ENCODE measurements around the gene KAT2B. TPM values are rescaled to one million over a fixed set of nuclear protein-coding genes. Genes with fewer than 3 reads are reported as not detected.

KAT2B gene
- total and polyA plus RNA-seq, 4 donors, result 7.5 to 58.5 (median 16.3) TPM

GRCh38 chr3:20075197-20075596, 35.0 kb downstream of the KAT2B start:
- Histone ChIP-seq H3K27ac (ENCODE audit: low read depth in 1 of 2, low read length in 2 of 2) (no peak overlapping the region), H3K9ac (ENCODE audit: low read depth in 1 of 2, low read length in 2 of 2) (no peak overlapping the region), H3K4me3 (ENCODE audit: low read depth in 1 of 3, low read length in 3 of 3) (no peak overlapping the region), H3K27me3 (ENCODE audit: control insufficient read depth in 4 of 4, insufficient read depth in 4 of 4, low read length in 3 of 4) (no peaks in the 10 kb centered on the region), H3K9me3 (ENCODE audit: control insufficient read depth in 4 of 4, low read length in 3 of 4) (no peaks in the 10 kb centered on the region), H3K36me3 (ENCODE audit: control insufficient read depth in 4 of 4, insufficient read depth in 3 of 4, low read depth in 1 of 4, low read length in 3 of 4) (peaks cover 0 to 4% (median under 1%) of the 10 kb centered on the region in 4 donors), H3K4me1 (ENCODE audit: control insufficient read depth in 4 of 4, insufficient read depth in 4 of 4, low read length in 3 of 4) (peaks cover 0 to 17% (median 0%) of the 10 kb centered on the region in 4 donors)
- 95% methylated on average over 5 of the region's 5 CpGs for WGBS
- no peak for DNase-seq (ENCODE audit: low spot score)
- TF ChIP-seq MAX (IDR thresholded peaks at IDR 0.05) (no peak), FOXA2 (IDR thresholded peaks at IDR 0.05) (no peak), FOXA1 (IDR thresholded peaks at IDR 0.05) (no peak), GABPA (IDR thresholded peaks at IDR 0.05 in 1 of 2, conservative IDR thresholded peaks at IDR 0.05 in 1 of 2) (no peak), CTCF (IDR thresholded peaks at IDR 0.05; ENCODE audit: low read depth, low read length, missing input control) (no peak), JUND (IDR thresholded peaks at IDR 0.05) (no peak), TAF1 (conservative IDR thresholded peaks at IDR 0.05) (no peak), ATF3 (IDR thresholded peaks at IDR 0.05) (no peak), REST (IDR thresholded peaks at IDR 0.05) (no peak), HNF4G (IDR thresholded peaks at IDR 0.05) (no peak), HNF4A (conservative IDR thresholded peaks at IDR 0.05) (no peak), SP1 (IDR thresholded peaks at IDR 0.05) (no peak)

GRCh38 chr3:20076296-20076997, 36.2 kb downstream of the KAT2B start:
- H3K27ac ChIP-seq (ENCODE audit: low read depth in 1 of 2, low read length in 2 of 2), result no peak overlapping the region
- no peak overlapping the region for H3K9ac ChIP-seq (ENCODE audit: low read depth in 1 of 2, low read length in 2 of 2)
- no peak for DNase-seq (ENCODE audit: low spot score)
- H3K4me1 ChIP-seq (ENCODE audit: control insufficient read depth in 4 of 4, insufficient read depth in 4 of 4, low read length in 3 of 4), result peaks cover 0 to 29% (median 7%) of the 10 kb centered on the region in 4 donors
- no peaks in the 10 kb centered on the region for H3K9me3 ChIP-seq (ENCODE audit: control insufficient read depth in 4 of 4, low read length in 3 of 4)
- H3K36me3 ChIP-seq (ENCODE audit: control insufficient read depth in 4 of 4, insufficient read depth in 3 of 4, low read depth in 1 of 4, low read length in 3 of 4), result peaks cover 0 to 4% (median under 1%) of the 10 kb centered on the region in 4 donors
- TF ChIP-seq GABPA (IDR thresholded peaks at IDR 0.05 in 1 of 2, conservative IDR thresholded peaks at IDR 0.05 in 1 of 2) (no peak), EGR1 (IDR thresholded peaks at IDR 0.05; ENCODE audit: low read depth in 2 of 2) (no peak), FOXA2 (IDR thresholded peaks at IDR 0.05) (no peak), ATF3 (IDR thresholded peaks at IDR 0.05) (no peak), RAD21 (IDR thresholded peaks at IDR 0.05) (no peak), JUND (IDR thresholded peaks at IDR 0.05) (no peak), REST (IDR thresholded peaks at IDR 0.05) (no peak), TAF1 (conservative IDR thresholded peaks at IDR 0.05) (no peak), YY1 (IDR thresholded peaks at IDR 0.05) (no peak), CTCF (IDR thresholded peaks at IDR 0.05; ENCODE audit: low read depth, low read length, missing input control) (no peak), RXRA (IDR thresholded peaks at IDR 0.05) (no peak), NR2F2 (IDR thresholded peaks at IDR 0.05) (no peak)
- no peaks in the 10 kb centered on the region for H3K27me3 ChIP-seq (ENCODE audit: control insufficient read depth in 4 of 4, insufficient read depth in 4 of 4, low read length in 3 of 4)
- WGBS, result 76% methylated on average over 6 of the region's 6 CpGs
- no peak overlapping the region for H3K4me3 ChIP-seq (ENCODE audit: low read depth in 1 of 3, low read length in 3 of 3)
